HG03558 (cell line): ENCODE measurements around the gene ULK4.
"Not testable (repeated sequence)": the region's sequence is repeated elsewhere in the genome, so short reads cannot be mapped to it uniquely, and the experiment has no call there.

Experiments
- ATAC-seq: cut with Tn5 transposase; IDR thresholded peaks from one replicate; pipeline ENCODE4 v1.9.1; 2021; ENCODE audit warnings: moderate number of reproducible peaks; ENCODE audit not compliant: unreplicated experiment; ENCODE audit errors: extremely low read depth

The ULK4 gene

DNA sequence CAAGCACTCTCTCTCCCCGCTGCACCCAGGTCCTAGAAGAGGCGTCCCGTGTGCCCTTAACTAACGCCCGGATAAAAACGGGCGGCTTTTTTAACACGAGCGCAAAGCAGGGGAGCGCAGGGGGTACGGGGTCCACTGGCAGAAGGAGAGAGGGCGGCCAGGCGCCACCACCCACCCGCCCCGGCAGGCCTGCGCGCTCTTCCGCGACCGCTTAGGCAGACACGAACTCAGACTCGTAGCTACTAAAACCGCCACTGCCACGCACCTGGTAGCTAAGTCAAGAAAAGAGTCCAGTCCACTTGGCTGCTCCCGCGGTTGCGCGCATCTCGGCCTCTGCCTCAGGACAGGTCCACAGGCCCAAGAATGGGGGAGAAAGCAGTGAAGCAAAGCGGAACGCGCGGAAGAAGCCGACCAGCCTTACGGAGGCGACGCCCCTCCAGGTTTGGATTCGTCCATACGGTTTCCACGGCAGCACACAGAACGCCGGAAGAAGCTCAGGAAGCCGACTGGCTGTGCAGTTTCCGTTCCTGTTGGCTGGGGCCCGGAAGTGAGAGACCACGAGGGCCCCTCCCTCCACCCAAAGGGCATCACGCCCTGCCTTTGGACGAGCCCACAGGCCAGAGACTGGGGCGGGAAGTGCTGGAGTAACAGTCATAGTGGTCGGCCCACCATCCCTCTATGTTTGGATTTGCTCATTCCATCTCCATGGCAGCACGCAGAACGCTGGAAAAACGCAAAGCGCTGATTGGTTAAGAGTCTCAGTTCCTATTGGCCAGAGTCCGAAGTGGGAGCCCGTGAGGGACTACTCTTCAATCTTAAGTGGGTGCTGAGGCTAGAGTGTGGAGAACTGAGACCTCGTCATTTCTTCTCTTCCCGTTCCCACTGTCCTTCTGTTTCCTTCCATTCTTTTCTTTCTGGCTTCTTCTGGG is at the start of gene ULK4:
Gene ULK4 (minus strand): TSS at position 353 of the 929 bp plus-strand sequence. CDS start 7,344 bp downstream, outside the sequence.
- peak; percentile 88 for ATAC-seq

DNA sequence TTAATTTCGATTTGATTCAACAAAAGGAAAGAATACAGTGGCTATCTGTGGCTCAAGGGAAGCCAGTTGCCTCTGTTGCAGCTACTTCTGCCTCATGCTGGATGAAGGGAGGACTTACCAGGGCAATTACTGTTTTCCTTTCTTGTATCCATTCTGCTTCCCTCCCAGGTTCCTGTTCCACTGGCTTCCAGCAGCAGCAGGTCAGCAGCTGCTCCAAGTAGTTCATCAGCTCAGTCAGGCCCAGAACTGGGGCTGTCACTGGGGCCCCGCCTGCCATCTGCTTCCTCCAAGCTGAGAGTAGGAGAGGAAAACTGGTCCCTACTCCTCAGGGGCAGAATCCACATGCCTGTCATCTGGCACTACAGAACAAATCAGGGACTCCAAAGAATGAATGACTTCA is 48.6 kb upstream of the ULK4 start:
- ATAC-seq: no peak

DNA sequence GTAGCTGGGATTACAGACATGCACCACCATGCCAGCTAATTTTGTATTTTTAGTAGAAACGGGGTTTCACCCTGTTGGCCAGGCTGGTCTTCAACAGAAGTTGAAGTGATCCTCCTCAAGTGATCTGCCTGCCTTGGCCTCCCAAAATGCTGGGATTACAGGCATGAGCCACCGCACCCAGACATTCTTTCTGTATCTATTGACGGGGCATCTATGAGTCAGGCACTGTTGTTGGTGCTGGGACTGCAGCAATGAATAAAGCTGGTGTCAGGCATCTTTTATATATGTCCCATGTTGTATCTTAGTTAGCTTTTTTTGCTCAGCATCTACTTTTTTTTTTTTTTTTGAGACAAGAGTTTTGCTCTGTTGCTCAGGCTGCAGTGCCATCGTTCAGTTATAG is 47.6 kb upstream of the ULK4 start:
- no peak for ATAC-seq

DNA sequence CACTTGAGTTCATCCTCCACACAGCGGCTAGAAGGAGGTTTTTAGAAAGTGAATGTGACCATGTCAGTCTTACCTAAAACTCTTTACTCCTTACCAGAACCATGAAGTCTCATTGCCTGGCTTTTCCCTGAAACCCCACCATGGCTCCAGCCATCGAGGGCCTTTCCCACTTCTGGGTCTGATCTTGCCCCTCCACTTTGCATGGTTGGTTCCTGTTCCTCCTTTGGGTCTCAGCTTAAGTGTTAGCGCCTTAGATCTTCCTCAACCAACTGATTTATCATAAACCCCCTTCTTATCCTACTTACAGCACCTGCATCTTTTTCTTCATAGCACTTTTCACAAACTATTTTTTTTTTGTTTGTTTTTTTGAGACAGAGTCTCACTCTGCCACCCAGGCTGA is 45.9 kb upstream of the ULK4 start:
- no peak for ATAC-seq

DNA sequence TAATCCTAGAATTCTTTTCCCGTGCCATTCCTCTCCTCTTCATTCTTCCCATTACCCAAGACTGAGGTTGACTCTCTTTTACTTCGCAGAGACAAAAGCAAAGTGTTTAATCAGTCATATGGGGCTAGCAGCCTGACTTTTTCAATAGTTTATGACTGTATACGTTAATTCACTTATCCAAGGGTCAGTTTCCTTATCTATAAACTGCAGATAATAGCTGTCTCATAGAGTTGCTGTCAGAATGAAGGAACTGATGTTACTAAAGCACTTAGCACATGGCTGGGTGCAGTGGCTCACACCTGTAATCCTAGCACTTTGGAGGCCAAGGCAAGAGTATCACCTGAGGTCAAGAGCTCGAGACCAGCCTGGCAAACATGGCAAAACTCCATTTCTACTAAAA is 43.5 kb upstream of the ULK4 start:
- ATAC-seq: no peak

DNA sequence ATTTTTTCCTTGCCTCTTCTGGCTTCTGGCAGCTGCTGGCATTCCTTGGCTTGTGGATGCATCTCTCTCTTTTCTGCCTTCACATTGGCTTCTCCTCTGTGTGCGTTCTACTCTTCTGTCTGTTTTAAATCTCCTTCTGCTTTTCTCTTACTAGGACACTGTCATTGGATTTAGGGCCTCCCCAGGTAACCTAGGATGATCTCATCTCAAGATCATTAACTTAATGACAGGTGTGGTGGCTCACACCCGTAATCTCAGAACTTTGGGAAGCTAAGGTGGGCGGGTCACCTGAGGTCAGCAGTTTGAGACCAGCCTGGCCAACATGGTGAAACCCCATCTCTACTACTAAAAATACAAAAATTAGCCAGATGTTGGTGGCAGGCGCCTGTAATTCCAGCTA is 40.9 kb upstream of the ULK4 start:
- no peak for ATAC-seq

GRCh38 chr3:42001777-42002176 is 39.9 kb upstream of the ULK4 start:
- ATAC-seq: no peak

DNA sequence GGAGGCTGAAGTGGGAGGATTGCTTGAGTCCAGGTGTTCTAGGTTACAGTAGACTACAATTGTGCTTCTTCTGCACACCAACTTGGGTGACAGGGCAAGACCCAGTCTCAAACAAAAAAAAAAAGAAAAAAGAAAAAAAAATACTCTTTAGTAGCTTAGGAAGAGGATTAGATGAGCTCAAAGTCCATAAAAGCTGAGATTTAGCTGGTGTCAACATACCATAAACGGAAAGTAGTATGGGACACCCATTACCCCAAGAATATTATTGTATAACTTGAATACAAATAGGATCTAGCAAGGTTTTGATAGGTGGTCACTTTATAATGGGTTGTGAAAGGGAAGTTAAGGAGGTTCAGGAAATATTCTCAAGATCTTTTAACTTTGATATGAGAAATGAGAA is 38.0 kb upstream of the ULK4 start:
- ATAC-seq: no peak

- ATAC-seq: no peak
Observed at GRCh38 chr3:41997702-41998550, 36.0 kb upstream of the ULK4 start.

- ATAC-seq: no peak
Observed at GRCh38 chr3:41991437-41991836, 29.5 kb upstream of the ULK4 start.

DNA sequence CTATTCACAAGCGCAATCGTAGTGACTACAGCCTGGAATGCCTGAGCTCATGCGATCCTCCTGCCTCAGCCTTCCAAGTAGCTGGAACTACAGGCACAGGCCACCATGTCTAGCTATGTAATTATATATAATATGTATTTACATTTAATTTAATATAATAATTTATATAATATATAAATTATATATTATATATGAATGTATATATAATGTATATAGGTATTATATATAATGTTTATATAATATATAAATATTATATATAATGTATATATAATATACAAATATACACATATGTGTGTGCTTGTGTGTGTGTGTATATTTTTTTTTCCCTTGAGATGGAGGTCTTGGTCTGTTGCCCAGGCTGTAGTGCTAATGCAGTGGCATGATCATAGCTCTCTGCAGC is 27.6 kb upstream of the ULK4 start:
- ATAC-seq: no peak

DNA sequence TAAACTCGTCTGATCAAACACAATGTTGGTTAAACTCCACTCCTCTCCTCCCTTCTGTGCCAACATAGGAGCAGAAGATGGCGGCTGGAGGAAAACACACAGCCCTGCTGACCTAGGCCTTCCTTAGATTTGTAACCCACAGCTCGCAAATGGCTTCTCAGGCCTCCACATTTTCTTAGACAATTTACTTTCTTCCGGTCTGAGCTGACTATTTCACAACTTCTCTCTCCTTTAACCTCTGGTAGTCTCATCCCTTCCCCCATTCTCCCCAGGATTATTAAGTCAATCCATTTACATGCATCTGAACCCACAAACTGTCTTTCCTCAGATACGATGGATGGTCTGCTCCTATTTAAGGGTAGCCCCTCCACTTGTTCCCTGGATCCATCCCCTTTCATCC is 25.7 kb upstream of the ULK4 start:
- ATAC-seq: no peak

DNA sequence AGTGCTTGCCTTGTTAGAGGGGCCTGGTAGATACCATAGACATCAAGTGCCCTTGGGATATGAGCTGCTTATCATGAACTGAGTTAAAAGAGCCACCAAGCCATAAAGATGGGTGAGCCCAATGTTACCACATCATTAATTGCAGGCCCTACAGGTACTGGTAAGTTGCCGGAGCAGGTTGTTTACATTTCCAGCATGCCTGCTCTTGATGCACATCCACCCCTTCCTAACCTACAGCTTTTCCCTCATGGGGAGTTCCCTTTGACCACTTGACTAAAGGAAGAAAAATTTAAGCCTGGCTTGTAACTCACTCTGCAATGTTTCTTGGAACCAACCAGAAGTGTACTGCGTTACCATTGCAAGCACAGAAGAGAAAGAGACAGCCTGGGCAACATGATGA is 24.7 kb upstream of the ULK4 start:
- no peak for ATAC-seq

DNA sequence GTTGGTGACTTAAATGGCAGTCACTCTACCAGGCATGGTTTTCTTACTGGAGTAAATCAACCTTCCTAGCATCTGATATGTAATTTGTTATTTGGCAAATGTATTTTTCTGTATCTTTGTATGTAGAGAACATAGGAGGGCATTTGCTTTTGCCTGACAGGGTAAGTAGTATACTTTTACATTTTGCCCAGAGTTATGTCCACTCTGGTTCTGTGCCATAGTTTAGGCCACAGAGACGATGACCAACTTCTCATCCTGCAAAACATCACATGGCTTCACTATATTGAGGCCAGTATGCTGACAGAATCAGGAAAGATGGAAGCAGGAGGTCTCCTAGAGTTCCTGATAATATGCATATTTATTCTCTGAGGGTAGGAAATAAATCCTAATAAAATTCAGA is 23.1 kb upstream of the ULK4 start:
- no peak for ATAC-seq

GRCh38 chr3:41983091-41983490 is 21.2 kb upstream of the ULK4 start:
- not testable (repeated sequence) for ATAC-seq

DNA sequence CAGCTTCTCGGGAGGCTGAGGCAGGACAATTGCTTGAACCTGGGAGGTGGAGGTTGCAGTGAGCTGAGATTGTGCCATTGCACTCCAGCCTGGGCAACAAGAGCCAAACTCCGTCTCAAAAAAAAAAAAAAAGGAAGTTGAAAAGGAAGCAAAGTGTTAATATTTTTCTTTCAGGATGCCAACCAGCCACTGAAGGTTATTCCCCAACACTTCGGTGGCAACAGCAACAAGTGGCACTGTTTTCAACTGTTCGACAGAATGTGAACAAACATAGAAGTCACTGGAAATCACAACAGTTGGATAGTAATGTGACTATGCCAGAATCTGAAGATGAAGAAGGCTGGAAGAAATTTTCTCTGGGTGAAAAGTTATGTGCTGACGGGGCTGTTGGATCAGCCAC is 15.5 kb upstream of the ULK4 start:
- ATAC-seq: not testable (repeated sequence)

GRCh38 chr3:41975416-41976103 is 13.7 kb upstream of the ULK4 start:
- no peak for ATAC-seq

GRCh38 chr3:41974223-41974622 is 12.3 kb upstream of the ULK4 start:
- no peak for ATAC-seq

DNA sequence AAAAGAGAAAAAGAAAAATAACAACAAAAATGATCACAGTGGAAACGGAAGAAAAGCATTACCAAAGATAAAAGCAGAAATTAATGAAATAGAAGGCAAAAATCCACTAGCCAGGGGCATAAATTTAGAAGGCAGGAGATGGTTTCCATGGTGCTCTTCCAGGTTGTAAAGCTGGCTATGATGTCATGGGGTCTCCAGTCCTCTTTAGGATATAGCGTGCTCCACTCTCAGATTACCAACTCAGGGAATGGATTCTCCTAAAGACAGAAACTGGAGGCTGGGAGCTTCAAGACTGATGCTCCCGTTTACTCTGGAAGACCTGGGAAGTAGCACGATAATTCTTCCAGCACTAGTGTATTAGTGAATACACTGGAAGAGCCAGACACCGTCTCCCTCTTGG is 10.9 kb upstream of the ULK4 start:
- no peak for ATAC-seq

DNA sequence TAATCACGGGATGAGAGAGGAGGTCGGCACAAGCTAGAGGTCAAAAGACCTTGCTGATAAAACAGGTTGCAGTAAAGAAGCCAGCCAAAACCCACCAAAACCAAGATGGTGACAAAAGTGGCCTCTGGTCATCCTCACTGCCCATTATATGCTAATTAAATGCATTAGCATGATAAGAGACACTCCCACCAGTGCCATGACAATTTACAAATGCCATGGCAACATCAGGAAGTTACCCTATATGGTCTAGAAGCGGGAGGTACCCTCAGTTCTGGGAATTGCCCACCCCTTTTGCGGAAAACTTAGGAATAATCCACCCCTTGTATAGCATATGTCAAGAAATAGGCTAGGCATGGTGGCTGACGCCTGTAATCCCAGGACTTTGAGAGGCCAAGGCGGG is 4.3 kb upstream of the ULK4 start:
- no peak for ATAC-seq

DNA sequence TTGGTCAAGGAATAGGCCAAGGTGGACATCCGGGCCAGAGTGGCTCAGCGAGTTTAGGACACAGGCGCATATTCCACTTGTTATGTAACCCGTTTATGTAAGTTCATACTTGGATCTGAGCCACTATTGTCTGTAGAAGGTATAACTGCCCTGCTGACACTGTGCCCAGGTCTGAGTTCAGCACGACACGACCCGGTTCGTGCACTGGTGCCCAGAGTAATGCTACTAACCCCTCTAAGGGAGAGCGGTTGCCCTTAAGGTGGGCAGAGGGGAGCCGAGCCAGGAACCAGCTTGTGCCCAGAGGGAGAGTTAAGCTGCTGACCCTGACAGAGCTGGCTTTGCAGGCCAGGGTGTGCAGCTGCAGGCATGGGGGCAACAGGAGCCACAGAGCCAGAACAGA is 1.9 kb upstream of the ULK4 start:
- ATAC-seq: no peak
